Measurements from ENCODE around the gene ARSG.

GRCh38 chr17:68306819-68307218, 15.5 kb downstream of the ARSG start:
- TF ChIP-seq EP300 (IDR thresholded peaks at IDR 0.05; ENCODE audit: low read depth in 2 of 2, low read length in 2 of 2) (no peak), EP300 (CRISPR knock-in tag; IDR thresholded peaks at IDR 0.05; ENCODE audit: borderline replicate concordance) (no peak), ZNF432 (CRISPR knock-in tag; IDR thresholded peaks at IDR 0.05; ENCODE audit: borderline replicate concordance) (no peak), POLR2A (IDR thresholded peaks at IDR 0.05; ENCODE audit: insufficient read depth in 1 of 2, low read depth in 2 of 2, low read length in 2 of 2) (no peak), GRHL1 (CRISPR knock-in tag; conservative IDR thresholded peaks at IDR 0.05) (no peak), ZNF224 (CRISPR knock-in tag; IDR thresholded peaks at IDR 0.05) (no peak)
